ENCODE measurements around the gene SEMA4G.

Gene SEMA4G

DNA sequence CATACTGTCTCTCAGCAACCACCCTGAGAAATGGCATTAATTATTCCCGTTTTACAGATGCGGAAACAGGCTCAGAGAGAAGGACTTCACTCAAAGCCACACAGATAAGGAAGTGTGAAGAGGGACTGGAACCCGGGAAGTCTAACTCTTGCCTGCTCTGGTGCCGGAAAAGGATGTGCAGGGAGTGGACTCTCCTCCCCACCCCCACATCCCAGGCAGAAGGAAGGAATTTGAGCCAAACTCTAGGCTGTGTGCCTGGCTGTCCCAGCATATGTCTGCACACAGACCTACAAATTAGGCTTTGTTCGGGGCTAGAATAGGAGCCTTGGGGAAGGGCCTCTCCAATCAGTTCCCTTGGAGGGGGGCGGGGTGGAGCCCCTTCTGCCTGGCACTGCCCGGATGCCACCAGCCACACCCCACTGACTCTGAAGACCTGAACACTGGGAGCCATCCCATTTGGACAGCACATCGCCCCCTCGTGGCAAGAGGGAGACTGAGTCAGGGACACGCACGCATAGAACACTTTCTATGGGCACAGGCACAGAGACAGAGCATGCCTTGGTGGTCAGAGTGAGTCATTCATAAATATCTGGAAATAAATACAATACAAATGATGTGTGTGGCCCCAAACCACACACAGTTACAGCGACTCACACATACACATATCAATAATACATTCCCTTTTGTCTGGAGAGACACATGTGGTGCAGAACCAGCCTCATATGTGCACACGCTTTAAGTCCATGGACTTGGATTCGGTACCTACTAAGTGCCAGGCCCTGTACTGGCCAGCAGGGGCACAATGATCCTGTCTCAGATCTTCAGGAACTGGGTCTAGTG lies 43.4 kb downstream of the SEMA4G start:
- TF ChIP-seq, protein P1, sequence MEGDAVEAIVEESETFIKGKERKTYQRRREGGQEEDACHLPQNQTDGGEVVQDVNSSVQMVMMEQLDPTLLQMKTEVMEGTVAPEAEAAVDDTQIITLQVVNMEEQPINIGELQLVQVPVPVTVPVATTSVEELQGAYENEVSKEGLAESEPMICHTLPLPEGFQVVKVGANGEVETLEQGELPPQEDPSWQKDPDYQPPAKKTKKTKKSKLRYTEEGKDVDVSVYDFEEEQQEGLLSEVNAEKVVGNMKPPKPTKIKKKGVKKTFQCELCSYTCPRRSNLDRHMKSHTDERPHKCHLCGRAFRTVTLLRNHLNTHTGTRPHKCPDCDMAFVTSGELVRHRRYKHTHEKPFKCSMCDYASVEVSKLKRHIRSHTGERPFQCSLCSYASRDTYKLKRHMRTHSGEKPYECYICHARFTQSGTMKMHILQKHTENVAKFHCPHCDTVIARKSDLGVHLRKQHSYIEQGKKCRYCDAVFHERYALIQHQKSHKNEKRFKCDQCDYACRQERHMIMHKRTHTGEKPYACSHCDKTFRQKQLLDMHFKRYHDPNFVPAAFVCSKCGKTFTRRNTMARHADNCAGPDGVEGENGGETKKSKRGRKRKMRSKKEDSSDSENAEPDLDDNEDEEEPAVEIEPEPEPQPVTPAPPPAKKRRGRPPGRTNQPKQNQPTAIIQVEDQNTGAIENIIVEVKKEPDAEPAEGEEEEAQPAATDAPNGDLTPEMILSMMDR (IDR thresholded peaks at IDR 0.05; ENCODE audit: insufficient read depth, low read depth, low read length, missing control alignments) = peak; percentile 69
- no peak overlapping the region for H3K4me3 ChIP-seq (ENCODE audit: low read length)
- DNase-seq (ENCODE audit: low read depth) = peak; percentile 88

DNA sequence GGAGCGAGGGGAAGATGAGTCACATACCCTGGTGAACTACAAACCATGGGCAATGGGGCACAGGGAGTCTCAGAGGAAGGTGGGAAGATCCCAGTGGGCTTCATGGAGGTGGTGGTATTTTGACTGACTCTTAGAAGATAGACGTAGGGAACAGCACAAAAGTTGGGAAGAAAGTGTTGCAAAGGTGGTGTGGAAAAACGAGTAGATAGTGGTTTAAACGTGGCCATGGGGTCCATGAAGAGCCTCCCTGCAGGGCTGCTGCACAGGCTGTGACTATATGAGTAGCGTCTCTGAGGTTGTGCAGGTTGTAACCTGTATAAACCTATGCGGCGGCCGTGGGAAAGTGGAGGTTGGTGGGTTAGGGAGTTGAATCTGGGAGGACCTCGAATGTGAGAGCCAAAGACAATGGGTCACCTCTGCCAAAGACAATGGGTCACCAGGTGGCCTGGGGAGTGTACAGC lies 44.1 kb downstream of the SEMA4G start:
- TF ChIP-seq, protein P1 (IDR thresholded peaks at IDR 0.05; ENCODE audit: insufficient read depth, low read depth, low read length, missing control alignments) = no peak
- H3K4me3 ChIP-seq (ENCODE audit: low read length) = no peak overlapping the region
- peak; percentile 67 for DNase-seq (ENCODE audit: low read depth)

DNA sequence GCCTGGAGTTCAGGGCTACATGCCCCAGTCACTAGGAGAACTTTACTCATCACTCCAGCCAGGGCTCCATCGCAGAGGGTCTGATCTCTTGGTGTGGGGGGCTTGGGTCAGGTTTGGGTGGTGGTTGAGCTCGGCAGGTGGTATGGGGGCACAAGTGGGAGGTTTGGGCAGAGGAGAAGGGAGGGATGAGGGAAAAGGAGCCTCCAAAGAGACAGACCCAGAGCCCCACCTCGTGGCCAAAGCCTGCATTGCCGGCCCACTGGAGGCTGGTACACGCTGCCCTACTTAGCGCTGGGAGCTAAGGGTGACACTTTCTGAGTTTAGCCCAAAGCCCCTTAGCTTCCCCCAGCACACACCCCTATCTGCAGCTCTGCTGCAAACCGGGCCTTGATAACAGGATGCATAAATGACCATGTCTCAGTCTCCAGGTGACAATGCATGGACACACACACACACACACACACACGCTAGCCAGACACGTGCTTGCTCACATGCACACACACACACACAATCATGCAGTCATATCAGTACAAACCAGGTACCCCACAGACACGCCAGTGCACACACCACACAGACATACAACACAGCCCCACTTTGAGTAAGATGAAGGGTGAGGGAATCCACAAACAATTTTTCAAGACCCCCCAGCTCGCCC lies 45.1 kb downstream of the SEMA4G start:
- peak; percentile 72 for DNase-seq (ENCODE audit: low read depth)
- TF ChIP-seq, protein P1 (IDR thresholded peaks at IDR 0.05; ENCODE audit: insufficient read depth, low read depth, low read length, missing control alignments) = peak; percentile 94
- no peak overlapping the region for H3K4me3 ChIP-seq (ENCODE audit: low read length)

DNA sequence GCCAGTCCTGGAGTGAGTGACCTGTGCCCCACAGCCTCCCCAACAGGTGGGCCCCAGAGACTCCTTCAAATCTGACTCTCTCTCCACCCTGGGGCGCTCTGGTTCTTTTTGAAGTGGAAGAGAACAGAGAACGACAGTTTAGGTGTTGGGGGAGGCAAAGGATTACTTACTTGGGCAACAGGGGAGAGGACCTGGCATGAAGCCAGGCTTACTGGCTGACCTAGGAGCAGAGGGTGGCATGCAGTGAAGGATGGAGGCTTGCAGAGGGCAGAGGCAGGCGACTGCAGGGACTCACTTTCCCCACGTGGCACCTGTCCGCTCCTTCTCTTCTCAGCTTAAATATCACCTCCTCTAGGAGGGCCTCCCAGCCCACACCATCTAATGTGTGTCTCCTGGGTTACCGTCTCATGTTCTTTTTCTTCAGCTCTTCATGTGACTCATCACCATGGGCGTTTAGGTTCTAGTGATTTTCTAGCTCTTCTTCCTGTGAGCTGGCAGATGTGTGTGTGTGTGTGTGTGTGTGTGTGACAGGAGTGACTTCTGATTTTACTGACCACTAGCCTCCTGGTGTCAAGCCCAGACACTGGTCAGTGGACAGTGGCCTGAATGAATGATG lies 45.8 kb downstream of the SEMA4G start:
- DNase-seq (ENCODE audit: low read depth) = peak; percentile 89
- TF ChIP-seq, protein P1 (IDR thresholded peaks at IDR 0.05; ENCODE audit: insufficient read depth, low read depth, low read length, missing control alignments) = no peak
- no peak overlapping the region for H3K4me3 ChIP-seq (ENCODE audit: low read length)

DNA sequence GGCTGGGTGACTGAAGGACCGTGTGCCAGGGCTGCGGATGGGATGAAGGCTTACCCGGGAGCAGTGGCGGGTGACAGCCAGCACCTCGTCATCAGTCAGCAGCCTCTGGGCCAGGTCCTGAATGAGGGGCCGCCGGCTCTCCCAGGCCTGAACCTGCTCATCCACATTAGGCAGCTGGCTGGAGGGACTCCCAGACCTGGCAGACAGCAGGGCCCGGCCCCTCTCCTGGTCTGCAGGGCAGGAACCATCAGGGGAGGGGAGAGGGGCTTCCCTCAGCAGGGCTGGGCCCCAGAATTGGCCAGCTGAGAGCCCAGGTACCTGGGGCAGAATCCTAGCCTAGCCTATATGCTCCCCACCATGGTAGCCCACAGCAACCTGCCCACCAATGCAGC lies 46.3 kb downstream of the SEMA4G start:
- no peak overlapping the region for H3K4me3 ChIP-seq (ENCODE audit: low read length)
- DNase-seq (ENCODE audit: low read depth) = no peak
- TF ChIP-seq, protein P1 (IDR thresholded peaks at IDR 0.05; ENCODE audit: insufficient read depth, low read depth, low read length, missing control alignments) = no peak

DNA sequence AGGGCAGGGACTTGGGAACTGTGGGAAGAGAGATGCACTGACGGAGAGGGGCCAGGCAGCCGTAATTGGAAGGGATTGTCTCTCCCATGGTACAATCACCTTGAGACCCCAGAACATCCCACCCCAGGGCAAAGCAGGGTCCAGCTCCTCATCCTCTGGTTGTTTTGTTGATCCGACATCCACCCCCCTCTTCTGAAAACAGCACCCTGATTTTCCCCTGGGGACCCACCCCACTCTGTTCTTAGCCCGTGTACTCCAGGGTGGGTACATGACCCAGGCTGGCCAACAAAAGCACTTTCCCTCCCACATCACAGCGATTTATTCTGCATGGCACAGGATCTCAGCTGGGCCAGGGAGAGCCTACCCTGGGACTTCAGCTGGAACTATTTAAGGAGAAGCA lies 47.5 kb downstream of the SEMA4G start:
- no peak for DNase-seq (ENCODE audit: low read depth)
- TF ChIP-seq, protein P1 (IDR thresholded peaks at IDR 0.05; ENCODE audit: insufficient read depth, low read depth, low read length, missing control alignments) = no peak
- no peak overlapping the region for H3K4me3 ChIP-seq (ENCODE audit: low read length)

Measured in epithelial cell of esophagus (primary cell).